Neural progenitor cell (in vitro differentiated cells): ENCODE measurements around the gene FYB1. TPM values are rescaled to one million over a fixed set of nuclear protein-coding genes. Genes with fewer than 3 reads are reported as not detected.

Source experiments
- DNase-seq: peaks from one replicate; pipeline ENCODE4 v3.0.0-alpha.2; 2016; ENCODE audit warnings: low spot score
- H2AFZ ChIP-seq: fragments of 200-600 bp; sonication (generic); replicated peaks from 2 replicates; pipeline ENCODE4 v1.6.1; 2016; ENCODE audit warnings: antibody characterized with exemption
- H3F3A ChIP-seq: fragments of 200-600 bp; sonication (generic); 2 replicates; pipeline ENCODE4 v1.6.1; 2016; ENCODE audit warnings: antibody characterized with exemption, low read depth
- H3K27ac ChIP-seq: fragments of 200-600 bp; sonication (generic); 2 replicates; pipeline ENCODE4 v1.5.1; 2016; ENCODE audit warnings: mild to moderate bottlenecking
- H3K27me3 ChIP-seq: fragments of 200-600 bp; sonication (generic); 2 replicates; pipeline ENCODE4 v1.6.1; 2016; ENCODE audit warnings: mild to moderate bottlenecking, moderate library complexity
- H3K36me3 ChIP-seq: fragments of 200-600 bp; sonication (generic); 2 replicates; pipeline ENCODE4 v1.5.1; 2016
- H3K4me1 ChIP-seq: fragments of 200-600 bp; sonication (generic); 2 replicates; pipeline ENCODE4 v1.6.1; 2016; ENCODE audit warnings: mixed run types
- H3K4me2 ChIP-seq: fragments of 200-600 bp; sonication (generic); 2 replicates; pipeline ENCODE4 v1.6.1; 2016
- H3K4me3 ChIP-seq: fragments of 200-600 bp; sonication (generic); 2 replicates; pipeline ENCODE4 v1.5.1; 2016
- H3K79me2 ChIP-seq: fragments of 200-600 bp; sonication (generic); 2 replicates; pipeline ENCODE4 v1.6.1; 2016; ENCODE audit warnings: low read depth
- H3K9ac ChIP-seq: fragments of 200-600 bp; sonication (generic); 2 replicates; pipeline ENCODE4 v1.6.1; 2016
- H3K9me3 ChIP-seq: fragments of 200-600 bp; sonication (generic); 2 replicates; pipeline ENCODE4 v1.5.1; 2016; ENCODE audit warnings: low read depth
- H4K20me1 ChIP-seq: fragments of 200-600 bp; sonication (generic); 2 replicates; pipeline ENCODE4 v1.6.1; 2016; ENCODE audit warnings: low read depth
- H3K27ac Mint-ChIP-seq: 3 replicates; pipeline ENCODE4 v1.8.0; 2021; ENCODE audit warnings: mixed read lengths
- H3K27me3 Mint-ChIP-seq: 2 replicates; pipeline ENCODE4 v1.8.0; 2022; ENCODE audit warnings: low read depth, mild to moderate bottlenecking, inconsistent platforms, moderate library complexity, mixed read lengths; ENCODE audit not compliant: insufficient read depth
- H3K36me3 Mint-ChIP-seq: 3 replicates; pipeline ENCODE4 v1.8.0; 2021; ENCODE audit warnings: mixed read lengths
- H3K4me1 Mint-ChIP-seq: 3 replicates; pipeline ENCODE4 v1.8.0; 2021; ENCODE audit warnings: mixed read lengths
- H3K4me3 Mint-ChIP-seq: 3 replicates; pipeline ENCODE4 v1.8.0; 2021; ENCODE audit warnings: mild to moderate bottlenecking, moderate library complexity, mixed read lengths
- H3K9me3 Mint-ChIP-seq: 3 replicates; pipeline ENCODE4 v1.8.0; 2020; ENCODE audit warnings: mixed read lengths
- CTCF ChIP-seq: fragments of 200-600 bp; sonication (generic); IDR thresholded peaks from 2 replicates; pipeline ENCODE4 v1.5.1; 2017; ENCODE audit warnings: antibody characterized with exemption, mild to moderate bottlenecking
- EZH2 ChIP-seq: fragments of 200-600 bp; sonication (generic); IDR thresholded peaks from 2 replicates; pipeline ENCODE4 v1.6.1; 2017; ENCODE audit warnings: antibody characterized with exemption, mild to moderate bottlenecking, moderate library complexity
- EZH2phosphoT487 ChIP-seq: fragments of 200-600 bp; sonication (generic); IDR thresholded peaks from 2 replicates; pipeline ENCODE4 v1.6.1; 2017; ENCODE audit warnings: antibody characterized with exemption
- total RNA-seq: library from RNA; depleted of rRNA; stranded (reverse); fragments of >200 nt; gene quantifications from 2 replicates; pipeline ENCODE4 v1.2.3, GENCODE V29; 2015; ENCODE audit warnings: low replicate concordance

FYB1 gene
- total RNA-seq, 1 donor from 2014 or later = not detected

DNA sequence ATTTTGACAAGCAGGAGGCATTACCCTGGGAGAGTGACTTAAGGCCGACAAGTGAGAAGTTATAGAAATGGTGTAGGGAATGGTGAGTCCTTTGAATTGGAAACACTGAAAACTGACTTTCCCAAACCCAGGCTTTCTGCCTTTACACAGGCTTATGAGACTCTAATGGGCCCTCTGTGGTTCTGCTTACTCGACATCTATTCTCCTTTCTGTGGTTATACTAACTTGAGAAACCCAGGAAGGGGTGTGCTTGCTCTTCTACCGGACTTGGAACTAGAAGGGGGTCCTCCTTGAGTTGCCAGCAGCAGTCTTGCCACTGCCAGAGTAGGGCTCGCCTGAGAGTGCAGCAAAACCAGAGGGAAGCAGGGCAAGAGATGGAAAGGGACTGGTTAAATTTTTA lies 63.3 kb downstream of the FYB1 start:
- H3K4me1 Mint-ChIP-seq = no peaks in the 10 kb centered on the region
- Histone ChIP-seq H3K36me3 (no peaks in the 10 kb centered on the region), H3K4me2 (no peak overlapping the region), H3K9ac (no peak overlapping the region), H3K4me3 (no peak overlapping the region), H3K27ac (no peak overlapping the region), H3K9me3 (no peaks in the 10 kb centered on the region), H3K4me1 (no peaks in the 10 kb centered on the region), H3K79me2 (no peaks in the 10 kb centered on the region), H3K27me3 (no peaks in the 10 kb centered on the region), H3F3A (no peaks in the 10 kb centered on the region), H4K20me1 (no peaks in the 10 kb centered on the region), H2AFZ (no peak overlapping the region)
- no peak for DNase-seq
- no peaks in the 10 kb centered on the region for H3K9me3 Mint-ChIP-seq
- no peak overlapping the region for H3K27ac Mint-ChIP-seq
- H3K27me3 Mint-ChIP-seq = peaks cover 3% of the 10 kb centered on the region
- H3K36me3 Mint-ChIP-seq = no peaks in the 10 kb centered on the region
- TF ChIP-seq EZH2phosphoT487 (no peak), EZH2 (no peak), CTCF (no peak)
- H3K4me3 Mint-ChIP-seq = no peak overlapping the region

GRCh38 chr5:39151745-39152144 lies 67.6 kb downstream of the FYB1 start:
- TF ChIP-seq CTCF (no peak), EZH2 (no peak), EZH2phosphoT487 (no peak)
- Histone ChIP-seq H3K4me3 (no peak overlapping the region), H3K9me3 (no peaks in the 10 kb centered on the region), H3K36me3 (no peaks in the 10 kb centered on the region), H3K4me1 (peaks cover 3% of the 10 kb centered on the region), H2AFZ (no peak overlapping the region), H3F3A (no peaks in the 10 kb centered on the region), H3K27me3 (no peaks in the 10 kb centered on the region), H3K79me2 (no peaks in the 10 kb centered on the region), H3K27ac (no peak overlapping the region), H4K20me1 (no peaks in the 10 kb centered on the region), H3K9ac (no peak overlapping the region), H3K4me2 (no peak overlapping the region)
- no peaks in the 10 kb centered on the region for H3K36me3 Mint-ChIP-seq
- H3K27ac Mint-ChIP-seq = no peak overlapping the region
- no peaks in the 10 kb centered on the region for H3K9me3 Mint-ChIP-seq
- no peak for DNase-seq
- no peak overlapping the region for H3K4me3 Mint-ChIP-seq
- H3K4me1 Mint-ChIP-seq = peaks cover 2% of the 10 kb centered on the region
- peaks cover 2% of the 10 kb centered on the region for H3K27me3 Mint-ChIP-seq

- no peaks in the 10 kb centered on the region for H3K9me3 Mint-ChIP-seq
- H2AFZ ChIP-seq = peak overlapping the region; percentile 58
- H3K27me3 Mint-ChIP-seq = peaks cover 2% of the 10 kb centered on the region
- no peak overlapping the region for H3K4me2 ChIP-seq
- H3F3A ChIP-seq = no peaks in the 10 kb centered on the region
- no peak overlapping the region for H3K27ac Mint-ChIP-seq
- peaks cover 3% of the 10 kb centered on the region for H3K4me1 Mint-ChIP-seq
- H3K4me1 ChIP-seq = peaks cover 7% of the 10 kb centered on the region
- H3K4me3 Mint-ChIP-seq = no peak overlapping the region
- no peaks in the 10 kb centered on the region for H3K9me3 ChIP-seq
- no peak for TF ChIP-seq EZH2phosphoT487
- no peak for TF ChIP-seq EZH2
- no peak for TF ChIP-seq CTCF
- no peak overlapping the region for H3K4me3 ChIP-seq
- H3K36me3 ChIP-seq = no peaks in the 10 kb centered on the region
- no peaks in the 10 kb centered on the region for H3K27me3 ChIP-seq
- no peak for DNase-seq
- H3K27ac ChIP-seq = no peak overlapping the region
- H3K79me2 ChIP-seq = no peaks in the 10 kb centered on the region
- H3K9ac ChIP-seq = no peak overlapping the region
- H3K36me3 Mint-ChIP-seq = no peaks in the 10 kb centered on the region
- H4K20me1 ChIP-seq = no peaks in the 10 kb centered on the region
These were observed 69.4 kb downstream of the FYB1 start for GRCh38 chr5:39149966-39150365.
